Endometrial microvascular endothelial cells (primary cell): Measurements from ENCODE around the gene TPM1. TPM values are rescaled to one million over a fixed set of nuclear protein-coding genes. Genes with fewer than 3 reads are reported as not detected.
"Not testable (repeated sequence)": the region's sequence is repeated elsewhere in the genome, so short reads cannot be mapped to it uniquely, and the experiment has no call there.

Experiments used
- in situ Hi-C: cut with HindIII; loops from 2 replicates; pipeline ENCODE4 v1.10.0; 2017; ENCODE audit warnings: low sequenced_read_pairs, low pct_unique_long_range_greater_than_20kb; ENCODE audit errors: inconsistent ontology term
- total RNA-seq: library from RNA; depleted of rRNA; stranded (reverse); fragments of >200 nt; gene quantifications from one replicate; pipeline ENCODE4 v1.2.3, GENCODE V29; 2015; ENCODE audit errors: inconsistent ontology term

The TPM1 gene
- total RNA-seq, 1 donor from 2014 or later = 244 TPM

DNA sequence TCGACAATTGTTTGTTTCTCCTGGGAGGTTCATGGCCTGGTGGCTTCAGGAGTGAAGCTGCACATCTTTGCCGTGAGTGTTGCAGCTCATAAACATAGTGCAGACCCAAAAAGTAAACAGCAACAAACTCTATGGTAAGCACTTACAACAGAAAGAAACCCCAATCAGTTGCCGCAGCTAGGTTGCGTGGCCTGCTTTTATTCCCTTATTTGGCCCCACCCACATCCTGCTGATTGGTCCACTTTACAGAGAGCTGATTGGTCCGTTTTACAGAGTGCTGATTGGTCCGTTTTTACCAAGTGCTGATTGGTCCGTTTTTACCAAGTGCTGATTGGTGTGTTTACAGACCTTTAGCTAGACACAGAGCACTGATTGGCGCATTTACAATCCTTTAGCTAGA, 62.8 kb downstream of the TPM1 start:
- in situ Hi-C loops = not testable (repeated sequence)

DNA sequence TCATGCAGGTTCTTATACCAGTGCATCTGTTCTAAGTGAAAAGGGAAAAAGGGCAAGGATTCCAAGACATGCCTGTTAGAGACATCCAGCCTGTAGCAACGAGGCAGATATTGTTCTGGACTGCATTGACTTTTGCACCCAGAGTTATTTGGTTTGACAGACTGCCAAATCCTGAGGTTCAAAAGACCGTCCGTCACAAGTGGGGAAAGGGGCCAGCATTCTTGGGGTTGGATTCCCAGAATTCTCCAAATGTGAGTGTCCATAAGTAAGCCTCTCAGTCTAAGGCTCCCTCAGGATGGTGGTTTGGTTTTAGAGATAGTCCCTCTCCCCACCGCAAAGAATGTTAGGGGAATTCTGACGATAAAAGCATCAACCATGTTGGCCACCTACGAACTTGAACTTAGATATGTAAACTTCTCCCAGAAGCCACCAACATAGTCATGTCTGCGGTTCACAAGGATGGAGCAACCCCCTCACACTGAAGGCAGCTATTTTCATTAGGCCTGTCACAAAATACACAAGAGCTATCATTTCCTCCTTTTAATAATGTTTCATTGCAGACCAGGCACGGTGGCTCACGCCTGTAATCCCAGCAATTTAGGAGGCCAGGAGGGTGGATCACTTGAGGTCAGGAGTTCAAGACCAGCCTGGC, 65.5 kb downstream of the TPM1 start:
- in situ Hi-C loops = no loop called here

DNA sequence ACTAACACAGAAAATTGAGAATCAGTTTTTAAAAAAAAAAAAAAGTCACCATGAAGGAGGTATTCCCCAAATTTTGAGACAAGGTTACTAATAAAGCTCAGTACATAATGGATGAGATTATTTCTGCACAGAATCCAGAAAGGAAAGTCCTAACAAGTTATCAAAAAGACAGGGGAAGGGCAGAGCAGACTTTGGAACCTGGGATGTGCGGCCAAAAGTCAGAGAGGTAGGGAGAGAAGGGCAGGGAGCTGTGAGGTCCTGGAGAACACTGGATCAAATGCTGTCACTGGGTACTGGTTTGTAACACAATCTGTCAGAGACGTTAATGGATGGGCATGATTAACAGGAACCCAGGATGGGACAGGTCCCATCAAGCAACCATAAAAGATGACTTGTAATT, 67.0 kb downstream of the TPM1 start:
- in situ Hi-C loops = no loop called here

DNA sequence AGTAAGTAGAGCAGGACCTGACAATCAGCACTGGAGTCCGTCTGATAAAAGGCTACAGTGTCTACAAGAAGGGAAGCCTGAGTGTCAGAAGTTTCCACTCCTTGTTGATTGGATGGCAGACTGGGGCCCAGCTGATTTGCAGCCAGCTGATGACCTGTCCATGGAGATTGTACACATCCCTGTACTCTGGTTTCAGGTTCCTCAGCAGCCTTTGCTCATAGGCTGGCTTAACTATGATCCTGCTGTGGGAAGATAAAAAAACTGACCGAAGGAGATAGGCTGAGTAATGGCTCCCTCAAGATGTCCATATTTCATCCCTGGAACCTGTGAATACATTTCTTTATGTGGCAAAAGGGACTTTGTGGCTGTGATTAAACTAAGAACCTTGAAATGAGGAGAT, 67.4 kb downstream of the TPM1 start:
- in situ Hi-C loops = no loop called here

DNA sequence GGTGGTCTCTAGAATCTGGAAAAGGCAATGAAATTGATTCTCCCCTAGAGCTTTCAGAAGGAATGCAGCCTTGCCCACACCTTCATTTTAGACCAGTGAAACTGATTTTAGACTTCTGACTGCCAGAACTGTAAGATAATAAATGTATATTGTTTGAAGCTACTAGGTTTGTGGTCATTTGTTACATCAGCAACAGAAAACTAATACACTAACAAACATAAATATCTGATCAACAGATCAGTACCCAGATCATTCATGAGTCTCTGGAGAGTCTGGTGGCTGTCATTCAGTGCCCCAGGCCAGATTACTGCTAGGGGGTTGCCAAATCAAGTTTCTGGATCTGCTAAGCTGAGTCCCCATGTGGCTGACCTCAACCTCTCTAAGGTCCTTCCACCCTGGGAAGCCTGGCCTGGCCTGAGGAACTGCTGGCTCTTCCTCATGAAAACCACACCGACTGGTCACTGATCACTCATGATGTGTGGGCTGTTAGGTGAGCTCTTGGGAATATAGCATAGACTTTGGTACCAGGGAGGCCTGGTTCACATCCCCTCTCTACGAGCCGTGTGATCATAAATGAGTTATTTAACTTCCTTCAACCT, 68.0 kb downstream of the TPM1 start:
- in situ Hi-C loops = no loop called here

DNA sequence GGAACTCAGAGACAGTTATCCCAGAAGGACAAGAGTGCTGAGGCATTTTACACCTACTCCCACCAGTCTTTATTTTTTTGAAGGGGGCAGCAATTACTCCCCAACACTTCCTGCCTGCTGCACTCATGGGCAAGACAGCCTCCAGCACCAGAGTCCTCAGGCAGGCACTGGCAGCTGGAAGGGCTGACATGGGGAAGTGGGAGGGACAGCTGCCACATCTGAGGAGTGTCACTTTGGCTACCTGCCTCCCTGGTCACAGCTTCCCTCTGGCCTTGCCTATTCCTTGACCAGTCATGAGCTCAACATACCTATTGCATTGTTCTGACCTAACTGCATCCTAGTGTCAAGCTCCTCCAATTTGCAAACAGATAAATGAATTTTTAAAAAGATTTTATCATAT, 68.9 kb downstream of the TPM1 start:
- in situ Hi-C loops = no loop called here

DNA sequence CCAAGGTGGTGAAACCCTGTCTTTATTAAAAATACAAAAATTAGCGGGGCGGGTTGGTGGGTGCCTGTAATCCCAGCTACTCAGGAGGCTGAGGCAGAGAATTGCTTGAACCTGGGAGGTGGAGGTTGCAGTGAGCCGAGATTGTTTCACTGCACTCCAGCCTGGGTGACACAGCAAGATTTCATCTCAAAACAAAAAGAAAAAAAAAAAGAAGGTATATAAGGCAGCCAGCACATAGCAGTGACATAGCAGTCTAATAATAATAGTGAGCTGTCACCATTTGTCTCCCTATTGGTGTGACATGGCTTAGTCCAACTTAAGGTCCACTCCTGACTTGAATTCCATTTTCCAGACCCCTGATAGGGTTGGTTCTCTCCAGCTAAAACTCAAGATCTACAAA, 70.3 kb downstream of the TPM1 start:
- in situ Hi-C loops = no loop called here

DNA sequence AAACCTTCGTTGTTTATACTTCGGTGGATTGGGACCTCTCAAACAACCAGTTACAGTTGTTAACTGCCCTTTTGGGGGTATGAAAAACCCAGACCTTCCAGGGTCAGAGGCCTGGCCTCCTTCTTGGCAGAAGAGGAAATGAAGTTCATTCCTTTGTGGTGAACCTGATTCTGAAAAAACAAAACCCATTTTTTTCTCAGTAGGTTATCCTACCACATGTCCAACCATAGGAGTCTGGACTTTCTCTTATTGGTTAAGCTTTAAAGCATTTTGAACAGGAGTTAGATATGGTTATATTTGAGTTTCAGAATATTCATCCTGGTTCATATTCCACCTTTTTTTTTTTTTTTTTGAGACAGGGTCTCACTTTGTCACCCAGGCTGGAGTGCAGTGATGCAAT, 71.9 kb downstream of the TPM1 start:
- in situ Hi-C loops = no loop called here

Other genes with a start within 250 kb of the TPM1 start
- gene LACTB, start 79.1 kb downstream of the TPM1 start, total RNA-seq = 21.1 TPM
- 184 TPM for gene RPS27L, start 114.7 kb downstream of the TPM1 start, total RNA-seq
- 35.9 TPM for gene RAB8B, start 146.9 kb downstream of the TPM1 start, total RNA-seq
- gene APH1B, start 234.9 kb downstream of the TPM1 start, total RNA-seq = 17.8 TPM